Activated CD4-positive, alpha-beta memory T cell treated with anti-CD3 and anti-CD28 coated beads for 36 hours (primary cell): ENCODE results near the gene POLL. TPM values are rescaled to one million over a fixed set of nuclear protein-coding genes. Genes with fewer than 3 reads are reported as not detected.

Source experiments
- CTCF ChIA-PET: fragments of 350-600 bp; sonication (Branson Sonifier 250); formaldehyde crosslinking; loops from one replicate; lab custom pipeline; 2021; ENCODE audit warnings: antibody characterized with exemption, inconsistent platforms; lab: Charles Lee
- POLR2A ChIA-PET: fragments of 350-600 bp; sonication (Branson Sonifier 250); formaldehyde crosslinking; loops from one replicate; lab custom pipeline; 2021; ENCODE audit warnings: antibody characterized with exemption; lab: Charles Lee
- DNase-seq: peaks from one replicate; pipeline ENCODE4 v3.0.0-alpha.2; 2020
- H3K27ac Mint-ChIP-seq: one replicate; pipeline ENCODE4 v1.8.0; 2021; ENCODE audit warnings: mixed read lengths
- H3K27me3 Mint-ChIP-seq: one replicate; pipeline ENCODE4 v1.8.0; 2021; ENCODE audit warnings: mixed read lengths
- H3K36me3 Mint-ChIP-seq: one replicate; pipeline ENCODE4 v1.8.0; 2021; ENCODE audit warnings: mixed read lengths
- H3K4me1 Mint-ChIP-seq: one replicate; pipeline ENCODE4 v1.8.0; 2021; ENCODE audit warnings: low read depth, mixed read lengths
- H3K4me3 Mint-ChIP-seq: one replicate; pipeline ENCODE4 v1.8.0; 2021; ENCODE audit warnings: mild to moderate bottlenecking, mixed read lengths
- H3K9me3 Mint-ChIP-seq: one replicate; pipeline ENCODE4 v1.8.0; 2021; ENCODE audit warnings: mixed read lengths
- intact Hi-C: fragments of 100-400 bp; cut with micrococcal nuclease; formaldehyde crosslinking; loops from one replicate; pipeline ENCODE4 v1.15.1; 2023
- total RNA-seq, 2 experiments: library from RNA; stranded (reverse); gene quantifications; one replicate each; pipeline ENCODE4 v1.2.3, GENCODE V29; 2021

POLL gene
- total RNA-seq, 2 experiments from 2014 or later, result 29.4 to 30.8 TPM

DNA sequence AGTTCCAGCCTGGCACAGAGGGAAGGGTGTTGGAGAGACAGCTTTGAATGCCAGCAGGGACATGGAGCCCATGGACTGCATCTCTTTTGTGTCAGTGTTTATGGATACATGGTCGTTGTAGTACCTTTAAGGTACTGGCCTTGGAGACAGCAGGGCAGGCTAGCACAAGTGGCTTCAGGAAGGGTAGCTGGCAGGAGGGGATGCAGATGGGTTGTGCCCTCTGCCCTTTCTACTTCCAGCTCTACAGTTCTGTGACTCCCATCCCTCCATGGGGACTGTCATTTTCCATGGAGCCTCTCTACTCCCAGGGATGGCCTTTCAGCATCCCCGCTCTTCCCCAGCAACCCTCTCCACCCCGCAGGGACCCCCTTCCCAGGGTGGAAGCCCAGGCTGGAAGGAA is 25.1 kb downstream of the POLL start:
- POLR2A ChIA-PET, result no interaction called here
- peaks cover 17% of the 10 kb centered on the region for H3K4me1 Mint-ChIP-seq
- no peaks in the 10 kb centered on the region for H3K9me3 Mint-ChIP-seq
- no peak overlapping the region for H3K4me3 Mint-ChIP-seq
- H3K27me3 Mint-ChIP-seq, result peaks cover 26% of the 10 kb centered on the region
- CTCF ChIA-PET, result no interaction called here
- no peak for DNase-seq
- H3K36me3 Mint-ChIP-seq, result no peaks in the 10 kb centered on the region
- intact Hi-C loops, result no loop called here
- no peak overlapping the region for H3K27ac Mint-ChIP-seq

DNA sequence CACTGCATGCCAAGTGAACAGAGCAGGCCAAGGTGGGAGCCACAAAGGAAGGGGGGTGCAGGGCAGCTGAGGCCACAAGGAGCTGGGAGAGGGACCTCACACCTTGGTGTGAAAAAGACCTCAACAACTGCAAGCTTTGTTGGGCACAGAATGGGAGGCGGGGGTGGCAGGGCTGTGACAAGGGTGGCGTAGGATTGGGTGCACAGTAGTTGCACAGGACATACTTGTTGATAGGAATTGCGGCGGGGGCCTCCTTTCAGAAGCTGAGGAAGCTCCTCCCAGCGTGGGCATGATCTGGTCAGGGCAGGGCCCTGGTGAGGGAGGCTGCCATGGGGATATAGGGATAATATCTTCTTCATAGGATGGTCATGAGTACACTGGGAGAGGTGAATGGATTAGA is 25.8 kb downstream of the POLL start:
- no peak for DNase-seq
- no peak overlapping the region for H3K4me3 Mint-ChIP-seq
- H3K4me1 Mint-ChIP-seq, result peaks cover 20% of the 10 kb centered on the region
- no peaks in the 10 kb centered on the region for H3K36me3 Mint-ChIP-seq
- CTCF ChIA-PET, result interaction anchor here (0.9 kb wide), 1 partner anchor 219 kb away, joined by 3 read pairs; no protein-coding TSS in a partner anchor
- POLR2A ChIA-PET, result no interaction called here
- H3K27me3 Mint-ChIP-seq, result peaks cover 20% of the 10 kb centered on the region
- intact Hi-C loops, result no loop called here
- H3K9me3 Mint-ChIP-seq, result no peaks in the 10 kb centered on the region
- H3K27ac Mint-ChIP-seq, result no peak overlapping the region

DNA sequence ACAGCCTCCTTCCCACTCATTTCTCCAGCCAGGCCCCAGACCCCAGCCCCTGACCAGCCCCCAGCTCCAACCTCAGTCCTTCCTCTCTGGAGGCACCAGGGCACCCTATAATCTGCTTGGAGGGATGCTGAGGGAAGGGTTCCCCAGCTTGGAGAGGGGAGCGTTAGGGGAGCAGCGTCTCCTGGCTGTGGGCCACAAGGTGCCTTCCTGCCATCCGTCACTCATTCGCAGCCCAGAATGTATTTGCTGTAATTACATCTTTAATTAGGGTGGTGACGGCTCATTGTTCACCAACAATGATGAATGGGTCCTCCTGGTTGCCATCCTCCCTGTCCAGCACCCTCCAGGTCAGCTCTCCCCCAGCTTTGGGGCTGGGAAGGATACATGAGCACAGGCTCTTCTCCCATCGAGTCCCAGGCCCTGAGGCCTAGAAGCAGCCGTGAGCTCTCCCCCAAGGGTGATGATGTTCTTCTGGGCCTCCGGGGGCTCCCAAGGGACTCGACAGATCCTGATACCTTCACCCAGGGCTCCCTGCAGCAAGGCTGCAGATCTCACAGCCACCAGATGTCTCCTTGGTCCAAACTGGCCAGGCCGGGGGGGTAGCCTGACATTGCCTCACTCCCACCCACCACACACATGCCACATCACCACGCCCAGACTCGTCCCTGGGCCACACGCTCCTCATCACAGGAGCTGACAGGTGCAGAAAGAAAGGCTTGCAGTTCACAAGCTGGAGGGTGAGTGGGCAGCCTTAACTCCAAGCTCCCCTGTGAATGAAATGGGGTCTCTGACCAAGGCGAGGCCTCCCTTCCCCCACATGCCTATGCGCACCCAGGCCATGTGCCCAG is 26.8 kb downstream of the POLL start:
- H3K27me3 Mint-ChIP-seq, result peaks cover 12% of the 10 kb centered on the region
- CTCF ChIA-PET, result interaction anchor here (0.6 to 1.5 kb wide), 3 partner anchors 8 to 295 kb away, joined by 3 to 5 read pairs (median 3); no protein-coding TSS in a partner anchor
- H3K36me3 Mint-ChIP-seq, result no peaks in the 10 kb centered on the region
- no peak for DNase-seq
- POLR2A ChIA-PET, result no interaction called here
- intact Hi-C loops, result no loop called here
- peaks cover 16% of the 10 kb centered on the region for H3K4me1 Mint-ChIP-seq
- H3K4me3 Mint-ChIP-seq, result no peak overlapping the region
- no peak overlapping the region for H3K27ac Mint-ChIP-seq
- no peaks in the 10 kb centered on the region for H3K9me3 Mint-ChIP-seq

DNA sequence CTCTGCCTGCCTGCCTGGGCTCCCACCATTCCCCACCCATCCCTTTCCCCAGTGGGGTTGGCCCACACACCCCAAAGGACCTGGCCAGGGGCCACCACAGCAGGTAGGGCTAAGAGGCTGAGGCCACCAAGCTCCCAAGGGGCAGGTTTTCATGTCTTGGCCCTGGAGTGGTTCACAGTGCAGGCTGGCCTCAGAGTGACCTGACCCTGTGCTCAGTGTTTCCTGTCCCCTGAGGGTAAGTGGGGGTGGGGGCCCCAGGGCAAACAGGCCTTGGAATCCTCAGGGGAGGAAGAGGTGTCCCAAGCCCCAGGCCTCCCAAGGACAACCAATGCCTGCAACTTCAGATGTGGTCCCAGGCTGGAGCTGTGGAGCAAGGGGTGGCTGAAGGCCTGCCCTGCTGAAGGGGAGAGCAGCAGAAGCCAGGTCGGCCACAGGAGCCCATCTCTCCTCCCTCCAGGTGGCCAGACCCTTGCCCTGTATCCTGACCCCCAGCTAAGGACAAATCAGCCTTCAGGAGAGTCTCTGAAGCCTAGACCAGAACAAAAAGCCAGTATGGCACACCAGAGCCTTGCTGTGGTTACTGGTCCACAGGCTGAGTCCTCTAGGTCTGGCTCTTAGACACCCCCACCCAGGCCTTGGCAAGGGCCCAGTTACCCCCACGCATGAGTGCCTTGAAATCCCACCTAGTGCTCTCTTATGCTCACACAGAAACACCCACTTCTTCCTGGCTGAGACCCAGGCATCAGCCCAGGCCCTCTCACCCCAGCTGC is 27.6 kb downstream of the POLL start:
- intact Hi-C loops, result no loop called here
- POLR2A ChIA-PET, result no interaction called here

DNA sequence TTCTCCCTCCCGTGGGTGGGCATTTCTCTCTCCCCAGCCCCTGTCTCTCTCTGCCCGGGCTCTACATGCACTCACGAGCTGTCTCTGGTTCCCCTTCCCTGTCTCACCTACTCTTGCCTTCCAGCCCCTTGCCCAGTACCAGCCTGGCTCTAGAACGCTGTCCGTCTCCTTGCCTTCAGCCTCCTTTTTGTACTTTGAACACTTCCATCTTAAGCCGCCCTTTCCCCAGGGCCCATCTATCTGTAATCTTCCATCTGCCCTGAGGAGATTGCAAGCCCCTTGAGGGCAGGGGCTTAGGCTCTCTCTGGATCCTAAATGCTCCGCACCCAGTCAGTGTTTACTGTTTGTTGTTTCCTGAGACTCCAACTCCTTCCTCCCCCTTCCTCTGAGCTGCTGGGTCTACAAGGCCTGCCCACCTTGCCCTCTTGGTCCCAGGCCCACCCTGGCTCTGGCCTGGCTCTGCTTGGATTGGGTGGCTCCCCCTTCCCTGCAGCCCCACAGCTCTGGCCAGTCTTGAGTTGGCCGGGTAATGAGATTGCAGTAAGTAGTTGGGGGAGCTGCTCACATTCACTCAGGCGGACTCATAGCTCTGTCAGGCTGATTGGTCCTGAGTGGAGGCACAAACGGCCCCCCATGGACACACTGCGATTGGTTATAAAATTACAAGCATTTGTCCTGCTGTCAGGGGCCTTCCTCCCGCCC is 28.3 kb downstream of the POLL start:
- H3K36me3 Mint-ChIP-seq, result peaks cover 1% of the 10 kb centered on the region
- CTCF ChIA-PET, result interaction anchor here (1.5 kb wide), 1 partner anchor 10 kb away, joined by 5 read pairs; no protein-coding TSS in a partner anchor
- POLR2A ChIA-PET, result no interaction called here
- no peak overlapping the region for H3K4me3 Mint-ChIP-seq
- no peak overlapping the region for H3K27ac Mint-ChIP-seq
- intact Hi-C loops, result no loop called here
- H3K27me3 Mint-ChIP-seq, result no peaks in the 10 kb centered on the region
- peaks cover 14% of the 10 kb centered on the region for H3K4me1 Mint-ChIP-seq
- H3K9me3 Mint-ChIP-seq, result no peaks in the 10 kb centered on the region
- no peak for DNase-seq

More for the DNA sequence above, 27.6 kb downstream of the POLL start:
- peaks cover 4% of the 10 kb centered on the region for H3K27me3 Mint-ChIP-seq
- no peaks in the 10 kb centered on the region for H3K9me3 Mint-ChIP-seq
- H3K36me3 Mint-ChIP-seq, result no peaks in the 10 kb centered on the region
- H3K4me3 Mint-ChIP-seq, result no peak overlapping the region
- H3K27ac Mint-ChIP-seq, result no peak overlapping the region
- DNase-seq, result no peak
- CTCF ChIA-PET, result interaction anchor here (1.5 kb wide), 1 partner anchor 9 kb away, joined by 5 read pairs; no protein-coding TSS in a partner anchor
- H3K4me1 Mint-ChIP-seq, result peaks cover 14% of the 10 kb centered on the region

DNA sequence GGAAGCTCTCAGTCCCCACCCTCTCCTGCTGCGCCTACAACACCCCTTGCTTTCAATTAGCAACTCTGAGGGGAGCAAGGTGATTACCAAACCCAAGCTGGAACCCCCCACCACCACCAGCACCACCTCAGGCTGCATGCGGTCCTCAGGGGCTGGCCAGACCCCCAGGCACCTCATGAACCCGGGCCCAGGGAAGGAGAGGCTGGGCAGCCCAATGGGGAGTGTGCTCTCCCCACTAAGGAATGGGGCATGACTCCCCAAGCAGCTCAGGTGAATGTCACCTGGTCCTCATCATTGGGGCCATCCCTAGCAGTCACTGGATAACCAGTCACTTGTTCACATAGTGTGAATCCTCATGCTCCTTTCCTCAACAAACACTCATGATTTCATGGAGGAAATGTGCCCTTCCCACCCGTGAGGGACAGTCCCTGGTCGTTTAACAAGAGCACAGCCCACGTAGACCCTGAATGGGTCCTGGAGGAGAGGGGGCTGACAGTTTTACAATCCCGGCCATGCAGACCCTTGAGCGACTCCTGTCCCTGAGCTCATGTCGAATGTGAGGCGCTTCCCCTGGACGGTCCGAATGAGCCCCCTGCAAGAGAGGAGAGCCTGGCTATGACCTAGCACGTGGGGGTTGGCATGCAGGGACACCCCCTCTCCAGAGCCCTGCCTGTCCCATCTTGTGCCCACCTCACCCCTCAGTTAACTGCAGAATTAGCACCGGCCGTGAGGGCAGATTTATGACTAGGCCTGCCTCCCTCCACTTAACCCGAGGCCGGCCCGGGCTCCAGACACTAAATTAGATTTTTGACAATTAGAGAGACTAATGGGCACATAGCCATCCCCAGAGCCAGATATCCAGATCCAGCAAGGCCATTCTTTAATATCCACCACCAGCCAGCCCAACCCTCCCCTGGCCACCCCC is 29.1 kb downstream of the POLL start:
- CTCF ChIA-PET, result interaction anchor here (0.6 to 2.5 kb wide), 2 partner anchors 12 to 277 kb away, joined by 4 to 9 read pairs; no protein-coding TSS in a partner anchor
- no peak for DNase-seq
- Mint-ChIP-seq H3K27me3 (no peaks in the 10 kb centered on the region), H3K4me1 (peaks cover 14% of the 10 kb centered on the region), H3K4me3 (no peak overlapping the region), H3K36me3 (peaks cover 4% of the 10 kb centered on the region), H3K9me3 (no peaks in the 10 kb centered on the region), H3K27ac (no peak overlapping the region)
- intact Hi-C loops, result no loop called here
- POLR2A ChIA-PET, result no interaction called here

DNA sequence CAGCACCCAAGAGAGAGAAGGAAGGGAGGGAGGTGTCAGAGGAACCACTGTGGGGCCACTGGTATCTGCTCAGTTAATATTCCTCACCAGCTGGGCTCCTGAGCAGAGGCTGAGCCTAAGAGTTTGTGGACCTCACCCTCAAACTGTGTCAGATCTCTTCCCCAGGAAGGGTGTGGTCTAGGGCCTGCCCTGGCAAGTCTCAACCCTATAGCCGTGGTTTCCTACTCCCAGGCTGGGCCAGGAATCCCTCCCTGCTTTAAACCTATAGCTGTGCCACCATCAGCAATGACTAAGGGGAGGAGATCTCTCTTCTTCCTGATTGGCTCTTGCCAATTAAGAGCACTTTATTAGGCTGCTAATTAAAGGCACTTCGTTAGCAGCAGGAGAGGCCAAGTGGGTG is 29.9 kb downstream of the POLL start:
- ChIA-PET POLR2A (no interaction called here), CTCF (interaction anchor here (0.6 to 2.5 kb wide), 2 partner anchors 13 to 278 kb away, joined by 4 to 9 read pairs; no protein-coding TSS in a partner anchor)
- Mint-ChIP-seq H3K27ac (no peak overlapping the region), H3K4me1 (peaks cover 14% of the 10 kb centered on the region), H3K27me3 (no peaks in the 10 kb centered on the region), H3K36me3 (peaks cover 4% of the 10 kb centered on the region), H3K4me3 (no peak overlapping the region), H3K9me3 (no peaks in the 10 kb centered on the region)
- intact Hi-C loops, result no loop called here
- DNase-seq, result no peak

DNA sequence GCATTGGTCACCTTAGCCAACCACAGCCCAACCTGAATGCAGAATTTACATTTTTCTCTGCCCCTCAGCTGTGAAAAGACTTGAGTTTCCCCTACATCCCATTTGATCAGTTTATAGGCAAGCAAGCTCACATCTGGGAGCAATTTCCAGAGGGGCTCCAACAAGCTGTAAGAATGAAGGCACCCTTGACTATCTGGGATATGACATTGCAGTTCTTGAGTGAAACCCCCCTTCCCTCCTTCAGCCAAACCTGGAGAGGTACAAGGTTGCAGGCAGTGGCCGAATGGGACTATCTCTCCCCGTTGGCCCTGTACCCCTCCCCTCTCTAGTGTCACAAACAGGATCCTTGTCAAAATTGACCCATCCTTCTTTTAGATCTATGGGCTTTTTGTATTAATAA is 30.5 kb downstream of the POLL start:
- POLR2A ChIA-PET, result no interaction called here
- Mint-ChIP-seq H3K27me3 (no peaks in the 10 kb centered on the region), H3K9me3 (no peaks in the 10 kb centered on the region), H3K27ac (no peak overlapping the region), H3K4me3 (no peak overlapping the region), H3K4me1 (peaks cover 14% of the 10 kb centered on the region), H3K36me3 (peaks cover 7% of the 10 kb centered on the region)
- no peak for DNase-seq
- intact Hi-C loops, result no loop called here
- CTCF ChIA-PET, result interaction anchor here (1.1 to 2.5 kb wide), 2 partner anchors 13 kb away, joined by 4 to 9 read pairs; no protein-coding TSS in a partner anchor

DNA sequence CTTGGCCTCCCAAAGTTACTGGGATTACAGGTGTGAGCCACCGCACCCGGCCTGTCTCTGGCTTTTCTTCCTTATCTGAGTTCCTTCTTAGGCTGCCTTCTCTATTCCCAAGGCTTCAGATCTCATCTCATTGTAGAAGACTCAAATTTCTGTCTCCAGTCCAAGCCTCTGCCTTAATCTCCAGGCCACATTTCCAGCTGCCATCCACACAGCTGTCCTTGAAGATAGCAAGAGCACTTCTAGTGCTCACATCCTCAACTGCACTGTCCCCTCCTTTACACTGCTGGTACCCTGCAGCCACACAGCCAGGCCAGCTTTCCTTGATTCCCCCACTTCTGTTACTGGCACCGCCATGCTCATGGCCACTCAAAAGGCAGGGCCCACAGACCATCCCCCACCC is 35.6 kb downstream of the POLL start:
- H3K9me3 Mint-ChIP-seq, result no peaks in the 10 kb centered on the region
- intact Hi-C loops, result no loop called here
- peaks cover 12% of the 10 kb centered on the region for H3K36me3 Mint-ChIP-seq
- no peak overlapping the region for H3K4me3 Mint-ChIP-seq
- ChIA-PET CTCF (interaction anchor here (1.6 kb wide), 1 partner anchor 19 kb away, joined by 7 read pairs; no protein-coding TSS in a partner anchor), POLR2A (no interaction called here)
- H3K4me1 Mint-ChIP-seq, result peaks cover 11% of the 10 kb centered on the region
- H3K27ac Mint-ChIP-seq, result no peak overlapping the region
- no peaks in the 10 kb centered on the region for H3K27me3 Mint-ChIP-seq
- DNase-seq, result no peak

DNA sequence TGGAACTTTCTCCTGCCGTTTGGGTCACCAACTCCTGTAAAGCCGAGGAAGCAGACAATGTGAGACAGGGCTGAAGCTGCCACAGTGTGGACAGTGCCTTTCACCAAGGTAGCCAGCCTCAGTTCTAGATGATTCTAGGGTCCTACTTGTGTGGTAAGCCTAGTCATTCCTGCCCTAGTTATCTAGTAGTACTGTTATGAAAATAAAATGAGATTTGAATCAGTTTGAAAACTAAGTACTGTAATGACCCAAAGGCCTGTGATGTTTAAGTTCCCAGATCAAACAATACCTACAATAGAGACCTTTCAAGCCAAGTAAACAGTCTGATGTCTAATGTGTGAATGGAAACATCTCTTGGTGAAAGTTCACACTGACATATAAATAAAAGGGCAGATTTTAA is 37.1 kb downstream of the POLL start:
- POLR2A ChIA-PET, result interaction anchor here (0.6 kb wide), 1 partner anchor 53 kb away, joined by 6 read pairs; no protein-coding TSS in a partner anchor
- CTCF ChIA-PET, result interaction anchor here (1.0 kb wide), 1 partner anchor 84 kb away, joined by 3 read pairs; no protein-coding TSS in a partner anchor
- no peak overlapping the region for H3K4me3 Mint-ChIP-seq
- H3K4me1 Mint-ChIP-seq, result peaks cover 11% of the 10 kb centered on the region
- H3K9me3 Mint-ChIP-seq, result no peaks in the 10 kb centered on the region
- H3K27ac Mint-ChIP-seq, result no peak overlapping the region
- H3K36me3 Mint-ChIP-seq, result peaks cover 12% of the 10 kb centered on the region
- DNase-seq, result no peak
- no peaks in the 10 kb centered on the region for H3K27me3 Mint-ChIP-seq
- intact Hi-C loops, result no loop called here

DNA sequence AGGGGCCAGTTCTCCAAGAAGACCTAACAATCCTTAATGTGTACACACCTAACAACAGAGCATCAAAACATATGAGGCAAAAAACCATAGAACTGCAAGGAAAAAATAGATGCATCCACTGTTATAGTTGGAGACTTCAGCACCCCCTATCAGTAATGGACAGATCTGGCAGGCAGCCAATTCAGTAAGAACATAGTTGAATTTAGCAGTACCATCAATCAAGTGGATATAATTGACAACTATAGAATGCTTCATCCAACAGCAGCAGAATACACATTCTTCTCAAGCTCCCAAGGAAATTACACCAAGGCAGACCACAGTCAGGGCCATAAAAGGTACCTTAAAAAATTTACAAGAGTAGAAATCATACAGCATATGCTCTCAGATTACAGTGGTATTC is 42.2 kb downstream of the POLL start:
- DNase-seq, result no peak
- no peak overlapping the region for H3K4me3 Mint-ChIP-seq
- no peak overlapping the region for H3K27ac Mint-ChIP-seq
- no peaks in the 10 kb centered on the region for H3K27me3 Mint-ChIP-seq
- peaks cover 3% of the 10 kb centered on the region for H3K36me3 Mint-ChIP-seq
- ChIA-PET POLR2A (no interaction called here), CTCF (interaction anchor here (1.2 kb wide), 1 partner anchor 302 kb away, joined by 4 read pairs; no protein-coding TSS in a partner anchor)
- no peaks in the 10 kb centered on the region for H3K9me3 Mint-ChIP-seq
- H3K4me1 Mint-ChIP-seq, result peaks cover 3% of the 10 kb centered on the region
- intact Hi-C loops, result no loop called here
